ENCODE results near the gene ZGPAT.

GRCh38 chr20:63705232-63706026, 2.4 kb upstream of the ZGPAT start:
- TF ChIP-seq, protein P1, sequence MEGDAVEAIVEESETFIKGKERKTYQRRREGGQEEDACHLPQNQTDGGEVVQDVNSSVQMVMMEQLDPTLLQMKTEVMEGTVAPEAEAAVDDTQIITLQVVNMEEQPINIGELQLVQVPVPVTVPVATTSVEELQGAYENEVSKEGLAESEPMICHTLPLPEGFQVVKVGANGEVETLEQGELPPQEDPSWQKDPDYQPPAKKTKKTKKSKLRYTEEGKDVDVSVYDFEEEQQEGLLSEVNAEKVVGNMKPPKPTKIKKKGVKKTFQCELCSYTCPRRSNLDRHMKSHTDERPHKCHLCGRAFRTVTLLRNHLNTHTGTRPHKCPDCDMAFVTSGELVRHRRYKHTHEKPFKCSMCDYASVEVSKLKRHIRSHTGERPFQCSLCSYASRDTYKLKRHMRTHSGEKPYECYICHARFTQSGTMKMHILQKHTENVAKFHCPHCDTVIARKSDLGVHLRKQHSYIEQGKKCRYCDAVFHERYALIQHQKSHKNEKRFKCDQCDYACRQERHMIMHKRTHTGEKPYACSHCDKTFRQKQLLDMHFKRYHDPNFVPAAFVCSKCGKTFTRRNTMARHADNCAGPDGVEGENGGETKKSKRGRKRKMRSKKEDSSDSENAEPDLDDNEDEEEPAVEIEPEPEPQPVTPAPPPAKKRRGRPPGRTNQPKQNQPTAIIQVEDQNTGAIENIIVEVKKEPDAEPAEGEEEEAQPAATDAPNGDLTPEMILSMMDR (IDR thresholded peaks at IDR 0.05) = no peak
- TF ChIP-seq POLR2A (IDR thresholded peaks at IDR 0.05) = no peak
